Sigmoid colon (tissue), 7 donors: ENCODE data around the gene PARP6. TPM values are rescaled to one million over a fixed set of nuclear protein-coding genes. Genes with fewer than 3 reads are reported as not detected.
A peak's percentile ranks its signal among the peaks of the same experiment; 100 is the strongest.

Experiments used
- DNase-seq: peaks from one replicate; pipeline ENCODE4 v3.0.0-alpha.2; 2019
- H3K27ac ChIP-seq, 4 donors: fragments of 200-600 bp; sonication (generic); one replicate each; pipeline ENCODE4 v1.5.1; 2016 to 2019; ENCODE audit warnings: mild to moderate bottlenecking in 1 of 4
- H3K27me3 ChIP-seq, 3 donors: fragments of 200-600 bp; sonication (generic); one replicate each; pipeline ENCODE4 v1.5.1; 2019; ENCODE audit warnings: mild to moderate bottlenecking in 1 of 3
- H3K36me3 ChIP-seq, 4 donors: fragments of 200-600 bp; sonication (generic); one replicate each; pipeline ENCODE4 v1.5.1; 2016 to 2019
- H3K4me1 ChIP-seq, 4 donors: fragments of 200-600 bp; sonication (generic); one replicate each; pipeline ENCODE4 v1.5.1; 2017 to 2019
- H3K4me3 ChIP-seq, 4 donors: fragments of 200-600 bp; sonication (generic); one replicate each; pipeline ENCODE4 v1.5.1; 2017 to 2019; ENCODE audit warnings: mild to moderate bottlenecking in 2 of 4, moderate library complexity in 1 of 4
- H3K9me3 ChIP-seq, 4 donors: fragments of 200-600 bp in 3 of 4; sonication (generic) in 3 of 4; one replicate each; pipeline versions ENCODE4 v1.5.1 to v1.6.1; 2013 to 2019
- EP300 ChIP-seq, 4 donors: sonication (generic); formaldehyde crosslinking; IDR thresholded peaks; one replicate each; pipeline ENCODE4 v1.6.1; 2017; ENCODE audit warnings: antibody characterized with exemption in 4 of 4
- POLR2A ChIP-seq, 2 donors: fragments of 450-650 bp; IDR thresholded peaks; one replicate each; pipeline ENCODE4 v1.6.1; 2016; ENCODE audit warnings: antibody characterized with exemption in 2 of 2, mild to moderate bottlenecking in 2 of 2, moderate library complexity in 2 of 2
- POLR2AphosphoS5 ChIP-seq, 4 donors: sonication (generic); formaldehyde crosslinking; IDR thresholded peaks; one replicate each; pipeline ENCODE4 v1.6.1; 2017; ENCODE audit warnings: antibody characterized with exemption in 4 of 4
- WGBS, 2 donors: extraction: QIAGEN DNeasy Blood & Tissue Kit; methylation state at CpG; one replicate each; pipeline ENCODE4 v1.1.7; 2013; 5-methylcytosine and 5-hydroxymethylcytosine counted together
- intact Hi-C: fragments of 100-400 bp; cut with DNase I; formaldehyde crosslinking; loops from one replicate; pipeline ENCODE4 v1.15.1; 2023
- polyA plus RNA-seq, 3 donors: library from polyadenylated mRNA; stranded (reverse); fragments of 200-250 nt; gene quantifications; one replicate each; pipeline ENCODE4 v1.2.3, GENCODE V29; 2013
- total RNA-seq, 4 donors: library from RNA; depleted of rRNA; stranded (reverse); fragments of >200 nt; gene quantifications; one replicate each; pipeline ENCODE4 v1.1.0, GENCODE V29; 2016
- TF ChIP-seq, protein P1 (sequence below), 4 experiments: fragments of 450-650 bp in 3 of 4; fragments of 200-600 bp in 1 of 4; IDR thresholded peaks; one replicate each; pipeline ENCODE4 v1.5.1; 2016 to 2019; ENCODE audit warnings: antibody characterized with exemption in 4 of 4, mild to moderate bottlenecking in 3 of 4, moderate library complexity in 2 of 4
- donor health status: healthy with polysubstance abuse.
- donor health status: Bipolar disorder and iron deficiency.
- donor health status: healthy.

The PARP6 gene
- total and polyA plus RNA-seq, 7 donors: 12.5 to 103 (median 41.5) TPM

DNA sequence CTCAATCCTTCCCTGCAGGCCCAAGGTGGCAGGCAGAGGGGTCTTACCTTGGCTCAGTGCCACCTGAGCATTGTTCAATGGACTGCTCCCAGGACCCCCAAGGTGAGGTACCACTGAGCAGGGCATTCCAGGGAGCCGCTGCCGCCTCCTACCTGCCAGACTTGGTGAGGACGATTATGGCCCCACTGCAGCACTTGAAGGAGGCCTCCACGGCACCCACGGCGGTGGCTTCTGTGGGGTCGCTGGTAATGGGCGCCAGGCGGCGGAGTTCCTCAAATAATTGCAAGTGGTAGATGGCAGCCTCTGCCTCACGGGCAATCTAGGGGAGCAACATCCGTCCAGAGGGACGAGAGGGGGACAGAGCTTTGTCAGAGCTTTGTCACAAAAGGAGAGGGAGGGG, 70.1 kb downstream of the PARP6 start:
- peaks cover 39 to 84% (median 65%) of the 10 kb centered on the region in 4 donors for H3K36me3 ChIP-seq
- peaks cover 0 to 20% (median 17%) of the 10 kb centered on the region in 4 donors for H3K4me1 ChIP-seq
- peak overlapping the region in 3 of 4 donors; percentile 34 to 58 (median 46) for H3K27ac ChIP-seq
- H3K27me3 ChIP-seq: peaks cover 0 to 10% (median 0%) of the 10 kb centered on the region in 3 donors
- no peaks in the 10 kb centered on the region for H3K9me3 ChIP-seq
- TF ChIP-seq, protein P1, sequence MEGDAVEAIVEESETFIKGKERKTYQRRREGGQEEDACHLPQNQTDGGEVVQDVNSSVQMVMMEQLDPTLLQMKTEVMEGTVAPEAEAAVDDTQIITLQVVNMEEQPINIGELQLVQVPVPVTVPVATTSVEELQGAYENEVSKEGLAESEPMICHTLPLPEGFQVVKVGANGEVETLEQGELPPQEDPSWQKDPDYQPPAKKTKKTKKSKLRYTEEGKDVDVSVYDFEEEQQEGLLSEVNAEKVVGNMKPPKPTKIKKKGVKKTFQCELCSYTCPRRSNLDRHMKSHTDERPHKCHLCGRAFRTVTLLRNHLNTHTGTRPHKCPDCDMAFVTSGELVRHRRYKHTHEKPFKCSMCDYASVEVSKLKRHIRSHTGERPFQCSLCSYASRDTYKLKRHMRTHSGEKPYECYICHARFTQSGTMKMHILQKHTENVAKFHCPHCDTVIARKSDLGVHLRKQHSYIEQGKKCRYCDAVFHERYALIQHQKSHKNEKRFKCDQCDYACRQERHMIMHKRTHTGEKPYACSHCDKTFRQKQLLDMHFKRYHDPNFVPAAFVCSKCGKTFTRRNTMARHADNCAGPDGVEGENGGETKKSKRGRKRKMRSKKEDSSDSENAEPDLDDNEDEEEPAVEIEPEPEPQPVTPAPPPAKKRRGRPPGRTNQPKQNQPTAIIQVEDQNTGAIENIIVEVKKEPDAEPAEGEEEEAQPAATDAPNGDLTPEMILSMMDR (IDR thresholded peaks at IDR 0.05): no peak
- TF ChIP-seq EP300 (IDR thresholded peaks at IDR 0.05) (no peak), POLR2AphosphoS5 (IDR thresholded peaks at IDR 0.05) (no peak), POLR2A (IDR thresholded peaks at IDR 0.05) (no peak)
- intact Hi-C loops: loop anchor here (2.0 kb wide), 1 partner anchor 28 kb away; the partner anchor contains the start of gene PKM
- WGBS, 2 donors: 95 to 96% methylated on average over 13 of the region's 13 CpGs
- no peak overlapping the region for H3K4me3 ChIP-seq
- DNase-seq: no peak

DNA sequence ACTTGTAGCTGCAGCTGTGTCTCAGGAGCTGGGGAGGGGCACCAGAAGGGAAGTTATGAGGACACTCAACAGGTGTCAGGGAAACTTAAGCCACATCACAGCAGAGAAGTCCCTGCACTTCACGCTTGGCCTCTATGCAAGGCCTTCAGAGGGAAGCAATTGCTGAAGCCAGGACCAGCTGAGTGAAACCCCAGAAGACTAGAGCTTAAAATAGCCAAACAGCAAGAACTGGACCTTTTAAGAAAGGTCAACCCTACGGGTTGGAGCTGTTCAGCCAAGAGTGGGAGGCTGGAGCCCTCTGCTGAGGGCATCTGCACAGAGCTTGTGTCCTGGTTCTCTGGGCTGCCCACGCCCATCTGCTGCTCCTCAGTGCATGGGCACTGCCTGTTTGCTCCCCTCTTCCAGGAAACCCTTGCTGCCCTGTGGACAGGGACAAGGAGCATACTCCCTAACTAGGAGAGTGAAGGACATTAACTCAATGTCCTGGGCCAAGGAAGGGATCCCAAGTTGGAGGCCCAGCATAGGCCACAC, 70.9 kb downstream of the PARP6 start:
- DNase-seq: no peak
- TF ChIP-seq POLR2AphosphoS5 (IDR thresholded peaks at IDR 0.05): no peak
- no peak for TF ChIP-seq POLR2A (IDR thresholded peaks at IDR 0.05)
- TF ChIP-seq EP300 (IDR thresholded peaks at IDR 0.05): no peak
- TF ChIP-seq, protein P1 (IDR thresholded peaks at IDR 0.05): no peak
- peaks cover 0 to 25% (median 24%) of the 10 kb centered on the region in 4 donors for H3K4me1 ChIP-seq
- H3K9me3 ChIP-seq: no peaks in the 10 kb centered on the region
- peaks cover 30 to 75% (median 56%) of the 10 kb centered on the region in 4 donors for H3K36me3 ChIP-seq
- H3K27ac ChIP-seq: no peak overlapping the region
- intact Hi-C loops: no loop called here
- WGBS, 2 donors: 66 to 81% methylated on average over 3 of the region's 3 CpGs
- no peak overlapping the region for H3K4me3 ChIP-seq
- H3K27me3 ChIP-seq: peaks cover 0 to 19% (median 7%) of the 10 kb centered on the region in 3 donors

DNA sequence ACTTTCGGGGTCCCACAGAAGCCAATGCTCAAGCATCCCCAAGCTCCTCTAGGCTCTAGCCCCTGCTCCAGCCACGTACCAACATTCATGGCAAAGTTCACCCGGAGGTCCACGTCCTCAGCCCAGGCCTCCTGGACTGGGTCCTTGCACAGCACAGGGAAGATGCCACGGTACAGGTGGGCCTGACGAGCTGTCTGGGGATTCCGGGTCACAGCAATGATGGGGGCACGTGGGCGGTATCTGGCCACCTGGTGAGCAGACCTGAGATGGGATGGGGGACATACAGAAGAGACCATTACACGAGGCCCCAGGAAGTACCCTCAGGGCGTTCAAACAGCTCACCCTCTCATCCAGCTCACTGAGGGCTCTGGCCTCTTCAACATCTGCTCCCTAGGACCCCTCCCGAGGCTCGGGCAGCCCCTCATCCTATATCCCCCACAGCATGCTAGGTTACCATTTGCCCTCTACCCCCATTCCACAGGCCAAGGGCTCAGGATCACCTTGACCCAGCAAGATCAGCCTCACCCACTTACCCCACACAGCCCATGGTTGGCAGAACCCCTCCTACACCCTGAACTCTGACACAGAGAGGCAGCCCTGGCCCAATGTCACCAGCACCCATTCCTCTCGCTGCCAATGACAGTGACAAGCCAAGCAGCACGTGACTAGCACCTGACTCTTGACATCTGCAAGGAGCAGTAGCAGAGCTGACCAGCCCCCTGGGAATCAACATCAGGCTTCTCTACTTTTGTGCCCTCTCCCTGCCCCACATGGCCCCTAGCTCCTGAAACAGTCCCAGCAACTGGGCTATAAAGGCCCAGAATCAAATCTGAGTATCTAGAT, 71.7 kb downstream of the PARP6 start:
- DNase-seq: no peak
- intact Hi-C loops: no loop called here
- Histone ChIP-seq H3K27ac (peak overlapping the region in 1 of 4 donors; percentile 41), H3K4me3 (no peak overlapping the region), H3K4me1 (peaks cover 0 to 25% (median 24%) of the 10 kb centered on the region in 4 donors), H3K27me3 (peaks cover 0 to 27% (median 15%) of the 10 kb centered on the region in 3 donors), H3K9me3 (no peaks in the 10 kb centered on the region), H3K36me3 (peaks cover 22 to 67% (median 49%) of the 10 kb centered on the region in 4 donors)
- TF ChIP-seq, protein P1 (IDR thresholded peaks at IDR 0.05): no peak
- TF ChIP-seq POLR2AphosphoS5 (IDR thresholded peaks at IDR 0.05): no peak
- no peak for TF ChIP-seq POLR2A (IDR thresholded peaks at IDR 0.05)
- no peak for TF ChIP-seq EP300 (IDR thresholded peaks at IDR 0.05)
- WGBS, 2 donors: 86 to 87% methylated on average over 15 of the region's 15 CpGs

DNA sequence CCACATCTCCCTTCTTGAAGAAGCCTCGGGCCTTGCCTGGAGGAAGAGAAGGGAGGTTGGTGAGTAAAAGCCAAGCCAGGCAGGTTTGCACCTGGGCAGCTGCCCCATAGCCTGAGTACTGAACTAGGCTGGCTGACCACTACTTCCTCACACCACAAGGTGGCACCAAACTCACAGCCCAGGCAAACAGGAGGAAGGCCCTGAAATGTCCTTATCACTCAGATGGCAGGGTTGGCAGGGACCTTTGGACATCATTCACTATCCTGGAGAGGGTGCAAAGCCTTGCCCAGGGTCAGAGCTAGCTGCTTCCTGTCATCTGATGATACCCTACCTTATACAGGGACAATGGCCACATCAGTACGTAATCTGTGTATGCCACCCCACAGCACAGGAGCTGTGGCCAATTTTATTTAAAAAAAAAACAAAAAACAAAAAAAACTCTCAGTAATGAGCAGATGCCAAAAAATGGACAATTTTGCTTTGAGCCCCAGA, 72.6 kb downstream of the PARP6 start:
- Histone ChIP-seq H3K9me3 (no peaks in the 10 kb centered on the region), H3K4me3 (no peak overlapping the region), H3K27ac (peak overlapping the region in 1 of 4 donors; percentile 41), H3K27me3 (peaks cover 0 to 36% (median 16%) of the 10 kb centered on the region in 3 donors), H3K36me3 (peaks cover 21 to 58% (median 42%) of the 10 kb centered on the region in 4 donors), H3K4me1 (peaks cover 0 to 25% (median 24%) of the 10 kb centered on the region in 4 donors)
- intact Hi-C loops: loop anchor here (2.0 to 5.0 kb wide), 2 partner anchors 73 to 88 kb away; partner anchors contain the start of gene PARP6
- no peak for TF ChIP-seq EP300 (IDR thresholded peaks at IDR 0.05)
- TF ChIP-seq, protein P1 (IDR thresholded peaks at IDR 0.05): peak; percentile 57 to 91 (median 90)
- TF ChIP-seq POLR2AphosphoS5 (IDR thresholded peaks at IDR 0.05): no peak
- TF ChIP-seq POLR2A (IDR thresholded peaks at IDR 0.05): no peak
- peak; percentile 85 for DNase-seq
- WGBS, 2 donors: 17 to 62% methylated on average over 2 of the region's 2 CpGs
